Endodermal cell (in vitro differentiated cells): ENCODE data around the gene PIK3R2. TPM values are rescaled to one million over a fixed set of nuclear protein-coding genes. Genes with fewer than 3 reads are reported as not detected.

ENCODE experiments used
- DNase-seq: peaks from one replicate; pipeline ENCODE4 v3.0.0-alpha.2; 2017
- H3K27ac ChIP-seq: 2 replicates; pipeline ENCODE4 v1.5.1; 2013; ENCODE audit warnings: mild to moderate bottlenecking, low read depth, low read length, moderate library complexity
- H3K27me3 ChIP-seq: 2 replicates; pipeline ENCODE4 v1.6.1; 2013; ENCODE audit warnings: mild to moderate bottlenecking, low read length, moderate library complexity; ENCODE audit not compliant: insufficient read depth, control insufficient read depth, poor library complexity, severe bottlenecking
- H3K36me3 ChIP-seq: 2 replicates; pipeline ENCODE4 v1.7.0; 2013; ENCODE audit warnings: mild to moderate bottlenecking, low read length, moderate library complexity; ENCODE audit not compliant: control insufficient read depth, insufficient read depth
- H3K4me1 ChIP-seq: one replicate; pipeline ENCODE4 v1.7.0; 2013; ENCODE audit warnings: low read length; ENCODE audit not compliant: control insufficient read depth, insufficient read depth
- H3K4me3 ChIP-seq: 2 replicates; pipeline ENCODE4 v1.5.1; 2013; ENCODE audit warnings: mild to moderate bottlenecking, low read length, moderate library complexity
- H3K9ac ChIP-seq: 2 replicates; pipeline ENCODE4 v1.6.1; 2013; ENCODE audit warnings: mild to moderate bottlenecking, low read length, moderate library complexity; ENCODE audit not compliant: poor library complexity, severe bottlenecking; ENCODE audit errors: extremely low read depth
- H3K9me3 ChIP-seq: 2 replicates; pipeline ENCODE4 v1.6.1; 2013; ENCODE audit warnings: mild to moderate bottlenecking, low read length, moderate library complexity; ENCODE audit not compliant: control insufficient read depth
- H3K27ac Mint-ChIP-seq: 2 replicates; pipeline ENCODE4 v1.8.0; 2020; ENCODE audit warnings: mixed read lengths
- H3K27me3 Mint-ChIP-seq: 2 replicates; pipeline ENCODE4 v1.8.0; 2021; ENCODE audit warnings: mild to moderate bottlenecking, mixed read lengths; ENCODE audit not compliant: insufficient read depth
- H3K36me3 Mint-ChIP-seq: 2 replicates; pipeline ENCODE4 v1.8.0; 2020; ENCODE audit warnings: low read depth, mixed read lengths
- H3K4me1 Mint-ChIP-seq: 2 replicates; pipeline ENCODE4 v1.8.0; 2020; ENCODE audit warnings: mixed read lengths
- H3K4me3 Mint-ChIP-seq: 2 replicates; pipeline ENCODE4 v1.8.0; 2020; ENCODE audit warnings: mild to moderate bottlenecking, moderate library complexity, mixed read lengths
- H3K9me3 Mint-ChIP-seq: 2 replicates; pipeline ENCODE4 v1.8.0; 2020; ENCODE audit warnings: mild to moderate bottlenecking, mixed read lengths
- CTCF ChIP-seq: fragments of 200-600 bp; sonication (generic); conservative IDR thresholded peaks from 2 replicates; pipeline ENCODE4 v1.5.0; 2021; ENCODE audit warnings: antibody characterized with exemption, mild to moderate bottlenecking
- WGBS, 2 experiments: methylation state at CpG; one replicate each; pipeline versions ENCODE4 v1.1.5 to v1.1.7; 2013; ENCODE audit warnings: missing lambda C conversion rate in 2 of 2, mixed read lengths in 1 of 2; ENCODE audit not compliant: insufficient coverage in 1 of 2, insufficient read length in 1 of 2; 5-methylcytosine and 5-hydroxymethylcytosine counted together
- total RNA-seq, 2 donors: library from RNA; stranded (reverse); fragmentation: NEBNext Ultra II Directional in 1 of 2; extraction: Animal tissue kit (Norgen Biotek cat#: 25700) in 1 of 2; gene quantifications; 2 replicates in 1 of 2; 3 replicates in 1 of 2; pipeline ENCODE4 v1.2.1, GENCODE V29; 2021

Gene PIK3R2
- total RNA-seq, 2 donors from 2014 or later, result 52.9 to 58.8 TPM

DNA sequence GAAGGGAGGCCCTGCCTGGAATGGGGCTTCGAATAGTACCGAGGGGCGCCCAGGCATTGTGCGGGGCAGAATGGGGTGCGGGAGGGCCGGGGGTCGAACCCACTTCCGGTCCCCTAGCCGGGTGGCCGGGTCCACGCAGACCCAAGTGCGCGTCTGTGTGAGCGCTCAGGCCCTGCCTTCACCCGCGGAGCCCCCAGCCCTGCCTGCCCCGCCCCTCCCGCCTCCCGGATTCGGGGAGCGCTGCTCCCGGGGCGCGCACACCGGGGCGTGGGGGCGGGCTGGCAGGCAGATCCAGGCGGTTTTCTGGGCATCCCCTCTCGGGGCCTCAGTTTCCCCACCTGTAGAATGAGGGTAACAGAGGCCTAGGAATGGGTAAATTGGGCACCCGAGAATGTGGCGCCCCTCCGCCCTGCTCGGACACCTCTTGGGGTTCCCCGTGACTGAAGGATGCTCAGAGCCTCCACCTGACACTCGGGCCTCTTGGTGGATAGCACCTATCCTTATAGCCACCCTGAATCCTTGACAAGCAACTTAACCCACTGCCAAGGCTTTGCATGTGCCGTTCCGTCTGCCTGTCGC, 682 bp downstream of the PIK3R2 start:
- TF ChIP-seq CTCF, result no peak
- Histone ChIP-seq H3K4me1 (no peaks in the 10 kb centered on the region), H3K36me3 (peaks cover 8% of the 10 kb centered on the region), H3K27ac (peak overlapping the region; percentile 68), H3K4me3 (peak overlapping the region; percentile 83), H3K9me3 (no peaks in the 10 kb centered on the region), H3K27me3 (no peaks in the 10 kb centered on the region), H3K9ac (peak overlapping the region; percentile 75)
- peak overlapping the region; percentile 79 for H3K4me3 Mint-ChIP-seq
- H3K4me1 Mint-ChIP-seq, result peaks cover 7% of the 10 kb centered on the region
- H3K27ac Mint-ChIP-seq, result peak overlapping the region; percentile 92
- no peaks in the 10 kb centered on the region for H3K27me3 Mint-ChIP-seq
- H3K9me3 Mint-ChIP-seq, result no peaks in the 10 kb centered on the region
- H3K36me3 Mint-ChIP-seq, result peaks cover 4% of the 10 kb centered on the region
- DNase-seq, result no peak
- 3 to 9% methylated on average over 15 to 38 of the region's 38 CpGs for WGBS, 2 experiments

DNA sequence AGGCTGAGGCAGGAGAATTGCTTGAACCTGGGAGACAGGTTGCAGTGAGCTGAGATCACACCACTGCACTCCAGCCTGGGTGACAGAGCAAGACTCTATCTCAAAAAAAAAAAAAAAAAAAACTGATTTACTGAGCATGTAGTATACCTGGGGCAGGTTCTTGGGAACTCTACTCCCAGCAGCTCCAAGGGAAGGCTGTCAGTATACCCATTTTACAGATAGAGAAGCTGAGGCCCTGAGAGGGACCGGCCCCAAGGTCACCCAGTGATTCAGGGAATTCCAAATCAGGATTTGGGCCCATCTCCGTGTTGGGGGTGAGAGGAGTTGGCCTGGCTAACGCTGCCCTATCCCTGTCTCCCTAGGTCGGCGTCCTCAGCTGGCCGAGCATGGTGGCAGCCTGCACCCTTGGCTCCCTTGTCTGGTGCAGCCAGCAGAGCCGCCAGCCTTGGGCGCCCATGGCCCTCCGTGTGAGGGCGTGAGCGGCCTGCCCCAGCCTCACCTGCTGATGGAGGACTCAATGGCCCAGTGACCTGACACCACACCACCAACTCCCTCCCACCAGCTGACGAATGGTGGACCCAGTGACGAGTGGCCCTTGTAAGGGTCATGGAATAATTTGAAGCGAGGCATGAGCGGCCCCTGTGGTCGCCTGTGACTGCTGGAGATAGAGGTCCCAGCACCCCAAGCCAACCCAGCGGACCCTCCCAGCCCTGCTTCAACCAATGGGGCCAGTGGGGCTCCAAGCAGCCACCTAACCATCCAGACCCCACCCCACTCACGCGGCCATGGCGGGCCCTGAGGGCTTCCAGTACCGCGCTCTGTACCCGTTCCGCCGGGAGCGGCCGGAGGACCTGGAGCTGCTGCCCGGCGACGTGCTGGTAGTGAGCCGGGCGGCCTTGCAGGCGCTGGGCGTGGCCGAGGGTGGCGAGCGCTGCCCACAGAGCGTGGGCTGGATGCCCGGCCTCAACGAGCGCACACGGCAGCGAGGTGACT, 2.4 kb downstream of the PIK3R2 start:
- H3K4me3 ChIP-seq, result no peak overlapping the region
- 95 to 98% methylated on average over 15 to 43 of the region's 43 CpGs for WGBS, 2 experiments
- H3K36me3 Mint-ChIP-seq, result peaks cover 9% of the 10 kb centered on the region
- H3K4me1 Mint-ChIP-seq, result peaks cover 7% of the 10 kb centered on the region
- H3K4me3 Mint-ChIP-seq, result no peak overlapping the region
- peaks cover 8% of the 10 kb centered on the region for H3K36me3 ChIP-seq
- no peaks in the 10 kb centered on the region for H3K27me3 ChIP-seq
- H3K27ac Mint-ChIP-seq, result no peak overlapping the region
- no peak overlapping the region for H3K9ac ChIP-seq
- no peak overlapping the region for H3K27ac ChIP-seq
- no peaks in the 10 kb centered on the region for H3K9me3 Mint-ChIP-seq
- DNase-seq, result no peak
- H3K27me3 Mint-ChIP-seq, result no peaks in the 10 kb centered on the region
- no peaks in the 10 kb centered on the region for H3K4me1 ChIP-seq
- no peak for TF ChIP-seq CTCF
- H3K9me3 ChIP-seq, result no peaks in the 10 kb centered on the region

- H3K27ac ChIP-seq, result no peak overlapping the region
- peaks cover 8% of the 10 kb centered on the region for H3K36me3 ChIP-seq
- TF ChIP-seq CTCF, result no peak
- H3K9ac ChIP-seq, result no peak overlapping the region
- WGBS, 2 experiments, result 90 to 98% methylated on average over 4 to 5 of the region's 6 CpGs
- no peaks in the 10 kb centered on the region for H3K9me3 ChIP-seq
- peaks cover 7% of the 10 kb centered on the region for H3K4me1 Mint-ChIP-seq
- no peak for DNase-seq
- no peaks in the 10 kb centered on the region for H3K27me3 ChIP-seq
- H3K4me3 ChIP-seq, result no peak overlapping the region
- no peaks in the 10 kb centered on the region for H3K27me3 Mint-ChIP-seq
- H3K4me3 Mint-ChIP-seq, result no peak overlapping the region
- H3K9me3 Mint-ChIP-seq, result no peaks in the 10 kb centered on the region
- peak overlapping the region; percentile 50 for H3K27ac Mint-ChIP-seq
- H3K36me3 Mint-ChIP-seq, result peaks cover 10% of the 10 kb centered on the region
- H3K4me1 ChIP-seq, result no peaks in the 10 kb centered on the region
Measured at GRCh38 chr19:18156268-18156667, 3.3 kb downstream of the PIK3R2 start.
